Hematopoietic multipotent progenitor cell (in vitro differentiated cells): Measurements from ENCODE around the gene LIMK2. TPM values are rescaled to one million over a fixed set of nuclear protein-coding genes. Genes with fewer than 3 reads are reported as not detected.

Experiments used
- DNase-seq, 3 donors: peaks; one replicate each; pipeline ENCODE4 v3.0.0-alpha.2; 2011 to 2015; ENCODE audit warnings: low read depth in 2 of 3, low spot score in 2 of 3
- small RNA-seq: library from RNA; depleted of rRNA; stranded (forward); fragments of <200 nt; gene quantifications from one replicate; pipeline ENCODE3, GENCODE V24; 2012
- total RNA-seq: library from RNA; depleted of rRNA; stranded (reverse); fragments of >200 nt; gene quantifications from one replicate; pipeline ENCODE4 v1.2.3, GENCODE V29; 2012

The LIMK2 gene
- total RNA-seq, 1 donor, result 55.7 TPM

DNA sequence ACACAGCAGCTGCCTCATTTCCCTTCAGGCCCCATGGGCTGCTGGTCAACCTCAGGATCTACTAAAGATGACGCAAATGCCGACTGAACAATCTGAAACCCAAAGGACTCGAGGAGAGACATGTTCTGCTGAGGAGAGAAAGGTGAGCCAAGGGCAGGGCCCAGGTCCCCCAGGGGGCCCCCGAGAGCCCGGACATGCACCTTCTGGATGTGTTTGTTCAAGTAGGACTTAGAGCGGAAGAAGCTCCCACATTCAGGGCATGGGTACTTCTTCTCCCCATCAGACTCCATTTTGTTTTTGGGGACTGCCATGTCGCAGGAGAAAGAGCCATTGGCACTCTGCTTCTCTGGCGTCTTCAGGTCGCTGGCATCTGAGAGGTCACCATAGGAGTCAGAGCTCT is 114.8 kb downstream of the LIMK2 start:
- DNase-seq, result no peak

- DNase-seq, result no peak
Observed at GRCh38 chr22:31327806-31328543, 115.9 kb downstream of the LIMK2 start.

DNA sequence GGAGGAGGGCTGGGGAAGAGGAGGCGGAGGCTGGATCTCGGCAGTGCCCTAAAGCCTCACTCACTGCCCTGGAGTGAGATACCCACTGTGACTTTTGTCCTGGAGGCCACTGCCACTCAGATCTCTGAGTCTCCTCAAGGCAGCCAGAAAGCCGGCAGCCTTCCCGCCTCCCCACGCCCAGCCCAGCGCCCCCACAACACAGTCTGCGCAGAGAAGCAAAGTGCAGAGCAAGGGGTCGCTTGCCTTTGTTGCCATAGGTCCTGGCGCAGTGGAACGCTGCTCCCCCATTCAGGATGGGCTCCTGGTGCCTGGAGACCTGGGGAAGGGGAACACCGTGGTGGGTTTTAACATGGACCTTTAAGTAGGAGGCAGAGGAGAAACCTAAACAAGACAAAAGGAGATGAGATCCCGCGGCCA is 116.5 kb downstream of the LIMK2 start:
- DNase-seq, result no peak

GRCh38 chr22:31329029-31329428 is 116.9 kb downstream of the LIMK2 start:
- DNase-seq, result no peak

Small RNAs within 50 kb of the gene (small RNA-seq; reads per million reads assigned to genes)
- gene RF00019, result not detected
- gene RNA5SP496, result not detected
- not detected for gene RNU6-1128P

Other genes starting within 250 kb of the LIMK2 start
- gene MORC2, start 243.5 kb upstream of the LIMK2 start, total RNA-seq, result 15.3 TPM
- 56.3 TPM for gene TUG1, start 243.0 kb upstream of the LIMK2 start, total RNA-seq
- 6.2 TPM for gene SMTN, start 131.0 kb upstream of the LIMK2 start, total RNA-seq
- 5.1 TPM for gene SELENOM, start 104.7 kb upstream of the LIMK2 start, total RNA-seq
- gene INPP5J, start 89.3 kb upstream of the LIMK2 start, total RNA-seq, result 1.6 TPM
- gene PLA2G3, start 71.8 kb upstream of the LIMK2 start, total RNA-seq, result under 0.01 TPM
- 14.8 TPM for gene RNF185, start 52.1 kb upstream of the LIMK2 start, total RNA-seq
- 67.9 TPM for gene PIK3IP1, start 80.2 kb downstream of the LIMK2 start, total RNA-seq
- gene PATZ1, start 134.0 kb downstream of the LIMK2 start, total RNA-seq, result 72.2 TPM
- 41.7 TPM for gene DRG1, start 187.3 kb downstream of the LIMK2 start, total RNA-seq